ENCODE results near the gene IL13RA2.

DNA sequence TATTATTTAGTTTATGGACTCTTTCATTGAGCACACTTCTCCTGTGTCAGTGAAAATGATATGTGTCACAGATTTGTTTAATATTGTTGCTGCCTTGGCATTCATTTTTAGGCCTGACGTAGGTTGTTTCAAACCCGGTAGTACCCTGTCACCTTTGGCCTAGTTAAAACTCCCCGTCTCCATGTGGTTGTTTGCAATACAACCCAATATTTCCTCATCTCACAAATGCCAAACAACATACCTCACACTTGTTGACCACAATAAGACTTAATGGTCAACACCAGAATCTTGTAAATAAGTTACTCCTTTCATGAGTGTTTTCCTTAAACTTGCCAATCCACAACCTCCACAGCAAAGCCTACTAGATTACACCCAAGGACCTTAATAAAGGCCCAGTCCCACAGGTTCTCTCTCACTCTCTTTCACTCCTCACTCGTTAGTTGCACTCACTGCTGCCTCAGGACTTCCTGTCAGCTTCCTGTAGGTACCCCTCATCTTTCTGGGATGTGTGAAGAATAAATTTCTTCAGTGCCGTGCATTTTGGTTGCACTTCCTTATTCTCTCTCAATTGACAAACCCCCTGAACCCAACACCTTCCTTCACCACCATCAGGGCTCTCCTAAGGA, 31.3 kb downstream of the IL13RA2 start:
- no peak for TF ChIP-seq POLR2A (IDR thresholded peaks at IDR 0.05)
- TF ChIP-seq, protein P1, sequence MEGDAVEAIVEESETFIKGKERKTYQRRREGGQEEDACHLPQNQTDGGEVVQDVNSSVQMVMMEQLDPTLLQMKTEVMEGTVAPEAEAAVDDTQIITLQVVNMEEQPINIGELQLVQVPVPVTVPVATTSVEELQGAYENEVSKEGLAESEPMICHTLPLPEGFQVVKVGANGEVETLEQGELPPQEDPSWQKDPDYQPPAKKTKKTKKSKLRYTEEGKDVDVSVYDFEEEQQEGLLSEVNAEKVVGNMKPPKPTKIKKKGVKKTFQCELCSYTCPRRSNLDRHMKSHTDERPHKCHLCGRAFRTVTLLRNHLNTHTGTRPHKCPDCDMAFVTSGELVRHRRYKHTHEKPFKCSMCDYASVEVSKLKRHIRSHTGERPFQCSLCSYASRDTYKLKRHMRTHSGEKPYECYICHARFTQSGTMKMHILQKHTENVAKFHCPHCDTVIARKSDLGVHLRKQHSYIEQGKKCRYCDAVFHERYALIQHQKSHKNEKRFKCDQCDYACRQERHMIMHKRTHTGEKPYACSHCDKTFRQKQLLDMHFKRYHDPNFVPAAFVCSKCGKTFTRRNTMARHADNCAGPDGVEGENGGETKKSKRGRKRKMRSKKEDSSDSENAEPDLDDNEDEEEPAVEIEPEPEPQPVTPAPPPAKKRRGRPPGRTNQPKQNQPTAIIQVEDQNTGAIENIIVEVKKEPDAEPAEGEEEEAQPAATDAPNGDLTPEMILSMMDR (IDR thresholded peaks at IDR 0.05), result no peak

Measured in adrenal gland (tissue), 5 donors.